GM06990 (cell line): ENCODE data around the gene TRIM10.

Experiments
- DNase-seq: peaks from one replicate; pipeline ENCODE4 v3.0.0-alpha.2; 2011; ENCODE audit not compliant: insufficient read length; ENCODE audit errors: extremely low read depth
- H3K27me3 ChIP-seq: replicated peaks from 2 replicates; pipeline ENCODE4 v1.6.0; 2011; ENCODE audit warnings: low read length; ENCODE audit not compliant: control insufficient read depth, insufficient read depth
- H3K36me3 ChIP-seq: 2 replicates; pipeline ENCODE4 v1.5.1; 2011; ENCODE audit warnings: low read length; ENCODE audit not compliant: control insufficient read depth, insufficient read depth
- H3K4me3 ChIP-seq: replicated peaks from 2 replicates; pipeline ENCODE4 v1.5.1; 2011; ENCODE audit warnings: low read depth, mild to moderate bottlenecking, control low read depth, low read length
- TF ChIP-seq, protein P1 (sequence below): IDR thresholded peaks from 2 replicates; pipeline ENCODE4 v1.5.1; 2011; ENCODE audit warnings: low read length, control low read depth, mild to moderate bottlenecking, inconsistent platforms; ENCODE audit not compliant: insufficient read depth, poor library complexity, severe bottlenecking

The TRIM10 gene

GRCh38 chr6:30180145-30180544 is 19.1 kb upstream of the TRIM10 start:
- no peaks in the 10 kb centered on the region; the same call in 1 of the 2 replicates for H3K27me3 ChIP-seq
- TF ChIP-seq, protein P1, sequence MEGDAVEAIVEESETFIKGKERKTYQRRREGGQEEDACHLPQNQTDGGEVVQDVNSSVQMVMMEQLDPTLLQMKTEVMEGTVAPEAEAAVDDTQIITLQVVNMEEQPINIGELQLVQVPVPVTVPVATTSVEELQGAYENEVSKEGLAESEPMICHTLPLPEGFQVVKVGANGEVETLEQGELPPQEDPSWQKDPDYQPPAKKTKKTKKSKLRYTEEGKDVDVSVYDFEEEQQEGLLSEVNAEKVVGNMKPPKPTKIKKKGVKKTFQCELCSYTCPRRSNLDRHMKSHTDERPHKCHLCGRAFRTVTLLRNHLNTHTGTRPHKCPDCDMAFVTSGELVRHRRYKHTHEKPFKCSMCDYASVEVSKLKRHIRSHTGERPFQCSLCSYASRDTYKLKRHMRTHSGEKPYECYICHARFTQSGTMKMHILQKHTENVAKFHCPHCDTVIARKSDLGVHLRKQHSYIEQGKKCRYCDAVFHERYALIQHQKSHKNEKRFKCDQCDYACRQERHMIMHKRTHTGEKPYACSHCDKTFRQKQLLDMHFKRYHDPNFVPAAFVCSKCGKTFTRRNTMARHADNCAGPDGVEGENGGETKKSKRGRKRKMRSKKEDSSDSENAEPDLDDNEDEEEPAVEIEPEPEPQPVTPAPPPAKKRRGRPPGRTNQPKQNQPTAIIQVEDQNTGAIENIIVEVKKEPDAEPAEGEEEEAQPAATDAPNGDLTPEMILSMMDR: no peak
- H3K4me3 ChIP-seq: no peak overlapping the region
- peaks cover 5% of the 10 kb centered on the region for H3K36me3 ChIP-seq
- DNase-seq: no peak

DNA sequence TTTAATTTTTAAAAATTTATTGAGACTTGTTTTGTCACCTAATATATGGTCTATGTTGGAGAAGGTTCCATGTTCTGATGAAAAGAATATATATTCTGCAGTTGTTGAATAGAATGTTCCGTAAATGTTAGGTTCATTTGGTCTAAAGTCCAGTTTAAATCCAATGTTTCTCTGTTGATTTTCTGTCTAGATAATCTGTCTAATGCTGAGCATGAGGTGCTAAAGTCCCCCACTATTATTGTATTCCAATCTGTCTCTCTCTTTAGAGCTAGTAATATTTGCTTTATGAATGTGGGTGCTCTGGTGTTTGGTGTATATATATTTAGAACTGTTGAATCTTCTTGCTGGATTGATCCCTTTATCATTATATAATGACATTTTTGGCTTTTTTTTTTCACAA is 17.8 kb upstream of the TRIM10 start:
- Histone ChIP-seq H3K36me3 (no peaks in the 10 kb centered on the region), H3K4me3 (no peak overlapping the region), H3K27me3 (no peaks in the 10 kb centered on the region; the same call in 1 of the 2 replicates)
- DNase-seq: no peak
- TF ChIP-seq, protein P1: no peak

DNA sequence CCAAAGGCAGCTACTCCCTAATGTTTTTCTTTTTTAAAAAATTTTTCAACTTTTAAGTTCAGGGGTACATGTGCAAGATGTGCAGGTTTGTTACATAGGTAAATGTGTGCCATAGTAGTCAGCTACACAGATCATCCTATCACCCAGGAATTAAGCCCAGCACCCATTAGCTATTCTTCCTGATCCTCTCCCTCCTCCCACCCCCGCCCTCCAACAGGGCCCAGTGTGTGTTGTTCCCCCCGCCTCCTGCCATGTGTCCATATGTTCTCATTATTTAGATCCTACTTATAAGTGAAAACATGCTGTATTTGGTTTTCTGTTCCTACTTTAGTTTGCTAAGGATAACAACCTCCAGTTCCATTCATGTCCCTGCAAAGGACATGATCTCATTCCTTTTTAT is 14.8 kb upstream of the TRIM10 start:
- no peak overlapping the region for H3K4me3 ChIP-seq
- H3K36me3 ChIP-seq: no peaks in the 10 kb centered on the region
- H3K27me3 ChIP-seq: no peaks in the 10 kb centered on the region; the same call in none of the 2 replicates
- TF ChIP-seq, protein P1: no peak
- DNase-seq: no peak

GRCh38 chr6:30172681-30173080 is 11.7 kb upstream of the TRIM10 start:
- Histone ChIP-seq H3K27me3 (no peaks in the 10 kb centered on the region; the same call in none of the 2 replicates), H3K4me3 (no peak overlapping the region), H3K36me3 (no peaks in the 10 kb centered on the region)
- DNase-seq: no peak
- TF ChIP-seq, protein P1: no peak

DNA sequence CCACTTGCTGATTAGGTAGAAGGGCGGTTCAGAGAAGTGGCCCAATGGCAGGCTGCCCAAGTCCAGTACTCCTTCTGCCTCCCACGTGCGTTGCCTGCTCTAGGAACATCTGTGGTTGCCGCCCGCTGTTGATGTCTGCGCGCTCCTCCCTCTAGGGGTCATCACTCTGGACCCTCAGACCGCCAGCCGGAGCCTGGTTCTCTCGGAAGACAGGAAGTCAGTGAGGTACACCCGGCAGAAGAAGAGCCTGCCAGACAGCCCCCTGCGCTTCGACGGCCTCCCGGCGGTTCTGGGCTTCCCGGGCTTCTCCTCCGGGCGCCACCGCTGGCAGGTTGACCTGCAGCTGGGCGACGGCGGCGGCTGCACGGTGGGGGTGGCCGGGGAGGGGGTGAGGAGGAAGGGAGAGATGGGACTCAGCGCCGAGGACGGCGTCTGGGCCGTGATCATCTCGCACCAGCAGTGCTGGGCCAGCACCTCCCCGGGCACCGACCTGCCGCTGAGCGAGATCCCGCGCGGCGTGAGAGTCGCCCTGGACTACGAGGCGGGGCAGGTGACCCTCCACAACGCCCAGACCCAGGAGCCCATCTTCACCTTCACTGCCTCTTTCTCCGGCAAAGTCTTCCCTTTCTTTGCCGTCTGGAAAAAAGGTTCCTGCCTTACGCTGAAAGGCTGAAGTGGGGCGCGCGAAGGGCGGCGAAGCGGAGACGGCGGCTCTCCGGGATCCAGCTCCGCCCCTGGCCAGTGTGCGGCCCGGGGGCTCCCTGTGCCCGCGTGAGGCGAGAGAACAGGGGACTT is 10.9 kb upstream of the TRIM10 start:
- no peaks in the 10 kb centered on the region for H3K36me3 ChIP-seq
- no peak for DNase-seq
- no peak overlapping the region for H3K4me3 ChIP-seq
- no peaks in the 10 kb centered on the region; the same call in none of the 2 replicates for H3K27me3 ChIP-seq
- TF ChIP-seq, protein P1: no peak
